HG02571 (cell line): Measurements from ENCODE around the gene CACHD1.

Source experiments
- ATAC-seq: cut with Tn5 transposase; IDR thresholded peaks from one replicate; pipeline ENCODE4 v1.9.1; 2021; ENCODE audit warnings: mild to moderate bottlenecking, moderate library complexity; ENCODE audit not compliant: unreplicated experiment

Gene CACHD1

GRCh38 chr1:64472805-64473204, 2.9 kb downstream of the CACHD1 start:
- no peak for ATAC-seq

GRCh38 chr1:64473367-64473766, 3.4 kb downstream of the CACHD1 start:
- ATAC-seq, result no peak

GRCh38 chr1:64474133-64474532, 4.2 kb downstream of the CACHD1 start:
- ATAC-seq, result no peak

- no peak for ATAC-seq
These were observed 4.9 kb downstream of the CACHD1 start for GRCh38 chr1:64474665-64475439.

GRCh38 chr1:64476251-64476952, 6.5 kb downstream of the CACHD1 start:
- ATAC-seq, result no peak

- ATAC-seq, result no peak
These were observed 8.9 kb downstream of the CACHD1 start for GRCh38 chr1:64478594-64479470.

- no peak for ATAC-seq
These were observed 9.9 kb downstream of the CACHD1 start for GRCh38 chr1:64479874-64480273.

GRCh38 chr1:64480999-64481772, 11.3 kb downstream of the CACHD1 start:
- ATAC-seq, result no peak

GRCh38 chr1:64482128-64482527, 12.2 kb downstream of the CACHD1 start:
- no peak for ATAC-seq

- ATAC-seq, result no peak
These were observed 12.8 kb downstream of the CACHD1 start for GRCh38 chr1:64482720-64483119.

GRCh38 chr1:64483731-64484414, 13.9 kb downstream of the CACHD1 start:
- ATAC-seq, result no peak

GRCh38 chr1:64484651-64485050, 14.7 kb downstream of the CACHD1 start:
- no peak for ATAC-seq

- no peak for ATAC-seq
These were observed 16.3 kb downstream of the CACHD1 start for GRCh38 chr1:64486193-64486592.

- no peak for ATAC-seq
These were observed 17.1 kb downstream of the CACHD1 start for GRCh38 chr1:64487061-64487460.

GRCh38 chr1:64488862-64489261, 18.9 kb downstream of the CACHD1 start:
- no peak for ATAC-seq

GRCh38 chr1:64489707-64490106, 19.8 kb downstream of the CACHD1 start:
- no peak for ATAC-seq

- ATAC-seq, result no peak
These were observed 20.4 kb downstream of the CACHD1 start for GRCh38 chr1:64490213-64490818.

- ATAC-seq, result no peak
These were observed 22.5 kb downstream of the CACHD1 start for GRCh38 chr1:64492424-64492823.

- ATAC-seq, result no peak
These were observed 23.9 kb downstream of the CACHD1 start for GRCh38 chr1:64493831-64494230.

GRCh38 chr1:64494659-64495058, 24.7 kb downstream of the CACHD1 start:
- no peak for ATAC-seq
